Measurements from ENCODE around the gene FADS1. TPM values are rescaled to one million over a fixed set of nuclear protein-coding genes. Genes with fewer than 3 reads are reported as not detected.

FADS1 gene
- total and polyA plus RNA-seq, 2 of the 8 experiments (the other 6 are each of a cell fraction or from before 2014, with no cell fraction given), result 115 to 141 TPM

DNA sequence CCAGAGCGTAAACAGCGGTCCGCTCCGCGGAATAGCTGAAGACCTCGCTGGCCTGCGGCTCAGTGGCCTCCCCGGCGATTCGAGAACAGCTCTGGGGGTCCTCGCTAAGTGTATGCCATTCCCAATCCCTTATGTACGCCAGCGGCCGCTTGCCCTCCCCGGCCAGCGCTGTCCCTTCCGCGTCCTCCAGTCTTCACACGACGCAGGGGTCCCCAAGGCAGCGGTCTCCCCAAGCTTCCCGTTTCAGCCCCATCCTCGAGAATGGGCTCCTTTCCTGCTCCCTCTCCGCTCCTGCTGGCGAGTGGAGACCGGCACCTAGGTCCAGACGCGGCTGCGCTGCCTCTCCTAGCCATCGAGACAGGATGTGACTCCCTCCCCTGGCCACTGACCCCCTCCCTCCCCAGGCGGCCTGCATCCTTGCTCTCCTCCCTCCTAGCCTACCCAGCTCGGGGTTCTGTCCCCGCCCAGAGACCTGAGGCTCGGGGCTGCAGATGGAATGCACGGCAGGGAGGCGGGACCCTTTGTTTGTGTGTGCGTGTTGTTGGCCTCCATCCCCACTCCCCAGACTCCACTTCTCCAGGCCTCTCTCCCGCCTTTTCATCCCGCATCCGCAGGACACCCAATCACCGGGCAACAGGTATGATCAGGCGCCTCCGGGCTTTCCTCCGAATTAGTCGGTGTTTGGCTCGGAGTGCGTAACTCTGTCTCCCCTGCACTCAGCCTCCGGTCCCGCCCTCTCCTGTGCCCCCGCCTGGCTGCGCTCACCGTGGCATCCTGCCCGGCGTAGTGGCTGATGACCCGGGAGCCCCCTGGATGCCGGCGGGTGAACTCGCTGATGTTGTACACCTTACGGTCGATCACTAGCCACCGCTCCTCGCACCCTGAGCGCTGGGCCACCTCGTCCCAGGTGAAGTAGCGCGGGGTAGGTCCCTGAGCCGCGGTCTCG, 740 bp downstream of the FADS1 start (continued):
- TF ChIP-seq, protein P1, sequence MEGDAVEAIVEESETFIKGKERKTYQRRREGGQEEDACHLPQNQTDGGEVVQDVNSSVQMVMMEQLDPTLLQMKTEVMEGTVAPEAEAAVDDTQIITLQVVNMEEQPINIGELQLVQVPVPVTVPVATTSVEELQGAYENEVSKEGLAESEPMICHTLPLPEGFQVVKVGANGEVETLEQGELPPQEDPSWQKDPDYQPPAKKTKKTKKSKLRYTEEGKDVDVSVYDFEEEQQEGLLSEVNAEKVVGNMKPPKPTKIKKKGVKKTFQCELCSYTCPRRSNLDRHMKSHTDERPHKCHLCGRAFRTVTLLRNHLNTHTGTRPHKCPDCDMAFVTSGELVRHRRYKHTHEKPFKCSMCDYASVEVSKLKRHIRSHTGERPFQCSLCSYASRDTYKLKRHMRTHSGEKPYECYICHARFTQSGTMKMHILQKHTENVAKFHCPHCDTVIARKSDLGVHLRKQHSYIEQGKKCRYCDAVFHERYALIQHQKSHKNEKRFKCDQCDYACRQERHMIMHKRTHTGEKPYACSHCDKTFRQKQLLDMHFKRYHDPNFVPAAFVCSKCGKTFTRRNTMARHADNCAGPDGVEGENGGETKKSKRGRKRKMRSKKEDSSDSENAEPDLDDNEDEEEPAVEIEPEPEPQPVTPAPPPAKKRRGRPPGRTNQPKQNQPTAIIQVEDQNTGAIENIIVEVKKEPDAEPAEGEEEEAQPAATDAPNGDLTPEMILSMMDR (IDR thresholded peaks at IDR 0.05; ENCODE audit: control extremely low read depth in 1 of 3, insufficient read depth in 1 of 3, low read depth in 1 of 3, low read length in 3 of 3), result peak; percentile 17 to 25 (median 19)
- no peak; the same call in 1 of the 2 replicates for TF ChIP-seq YY1 (IDR thresholded peaks at IDR 0.05; ENCODE audit: low read depth, low read length)
- peak; percentile 48 to 98 for TF ChIP-seq POLR2A (IDR thresholded peaks at IDR 0.05; ENCODE audit: control extremely low read depth in 1 of 2, low read depth in 2 of 2, low read length in 2 of 2)
- no peak for TF ChIP-seq TCF12 (IDR thresholded peaks at IDR 0.05; ENCODE audit: low read depth, low read length)
- no peak for TF ChIP-seq MAFK (IDR thresholded peaks at IDR 0.05; ENCODE audit: low read depth, low read length)
- no peak for TF ChIP-seq EP300 (IDR thresholded peaks at IDR 0.05; ENCODE audit: borderline replicate concordance in 1 of 2, low read depth in 2 of 2, low read length in 2 of 2)
- no peak for TF ChIP-seq RFX5 (IDR thresholded peaks at IDR 0.05; ENCODE audit: borderline replicate concordance, low read depth, low read length)
- no peak for TF ChIP-seq POU5F1 (IDR thresholded peaks at IDR 0.05; ENCODE audit: low read depth, low read length)
- TF ChIP-seq CBX8 (IDR thresholded peaks at IDR 0.05; ENCODE audit: borderline replicate concordance, low read depth, low read length), result no peak
- TF ChIP-seq SIX5 (IDR thresholded peaks at IDR 0.05; ENCODE audit: low read depth, low read length), result no peak
- peak; percentile 19; the same call in 1 of the 2 replicates for TF ChIP-seq RBBP5 (IDR thresholded peaks at IDR 0.05; ENCODE audit: borderline replicate concordance, low read depth, low read length)
- no peak for TF ChIP-seq EZH2 (IDR thresholded peaks at IDR 0.05; ENCODE audit: low read depth, low read length, severe bottlenecking)
- 0 out of 2 replicates have a peak, but pooled peaks have one; percentile 29 for TF ChIP-seq GTF2F1 (IDR thresholded peaks at IDR 0.05; ENCODE audit: borderline replicate concordance, low read depth, low read length)
- TF ChIP-seq, protein P2, sequence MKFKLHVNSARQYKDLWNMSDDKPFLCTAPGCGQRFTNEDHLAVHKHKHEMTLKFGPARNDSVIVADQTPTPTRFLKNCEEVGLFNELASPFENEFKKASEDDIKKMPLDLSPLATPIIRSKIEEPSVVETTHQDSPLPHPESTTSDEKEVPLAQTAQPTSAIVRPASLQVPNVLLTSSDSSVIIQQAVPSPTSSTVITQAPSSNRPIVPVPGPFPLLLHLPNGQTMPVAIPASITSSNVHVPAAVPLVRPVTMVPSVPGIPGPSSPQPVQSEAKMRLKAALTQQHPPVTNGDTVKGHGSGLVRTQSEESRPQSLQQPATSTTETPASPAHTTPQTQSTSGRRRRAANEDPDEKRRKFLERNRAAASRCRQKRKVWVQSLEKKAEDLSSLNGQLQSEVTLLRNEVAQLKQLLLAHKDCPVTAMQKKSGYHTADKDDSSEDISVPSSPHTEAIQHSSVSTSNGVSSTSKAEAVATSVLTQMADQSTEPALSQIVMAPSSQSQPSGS (IDR thresholded peaks at IDR 0.05; ENCODE audit: low read length), result peak; percentile 27
- no peak for TF ChIP-seq KDM5A (IDR thresholded peaks at IDR 0.05; ENCODE audit: low read length)
- no peak for TF ChIP-seq SRF (IDR thresholded peaks at IDR 0.05; ENCODE audit: low read depth, low read length)
- peak; percentile 62 for TF ChIP-seq KDM4A (IDR thresholded peaks at IDR 0.05; ENCODE audit: low read depth, low read length, severe bottlenecking)
- no peak for TF ChIP-seq CHD2 (IDR thresholded peaks at IDR 0.05; ENCODE audit: low read length)
- peak; percentile 44; the same call in 1 of the 2 replicates for TF ChIP-seq TBP (IDR thresholded peaks at IDR 0.05; ENCODE audit: low read depth, low read length)
